Measurements from ENCODE around the gene CHGA.

CHGA gene

DNA sequence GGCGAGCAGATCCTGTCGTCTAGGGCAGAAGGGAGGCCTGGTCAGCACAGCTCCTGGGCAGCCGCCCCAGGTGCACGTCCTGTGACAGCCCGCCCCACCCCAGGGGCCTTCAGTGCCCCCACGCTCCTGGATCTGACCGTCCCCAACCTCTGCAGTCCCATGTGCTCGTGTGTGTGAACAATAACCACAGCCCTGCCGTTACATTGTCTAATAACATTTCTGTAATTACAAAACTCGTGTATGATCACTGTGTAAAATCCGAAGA lies 39.8 kb downstream of the CHGA start:
- no peak for DNase-seq

DNA sequence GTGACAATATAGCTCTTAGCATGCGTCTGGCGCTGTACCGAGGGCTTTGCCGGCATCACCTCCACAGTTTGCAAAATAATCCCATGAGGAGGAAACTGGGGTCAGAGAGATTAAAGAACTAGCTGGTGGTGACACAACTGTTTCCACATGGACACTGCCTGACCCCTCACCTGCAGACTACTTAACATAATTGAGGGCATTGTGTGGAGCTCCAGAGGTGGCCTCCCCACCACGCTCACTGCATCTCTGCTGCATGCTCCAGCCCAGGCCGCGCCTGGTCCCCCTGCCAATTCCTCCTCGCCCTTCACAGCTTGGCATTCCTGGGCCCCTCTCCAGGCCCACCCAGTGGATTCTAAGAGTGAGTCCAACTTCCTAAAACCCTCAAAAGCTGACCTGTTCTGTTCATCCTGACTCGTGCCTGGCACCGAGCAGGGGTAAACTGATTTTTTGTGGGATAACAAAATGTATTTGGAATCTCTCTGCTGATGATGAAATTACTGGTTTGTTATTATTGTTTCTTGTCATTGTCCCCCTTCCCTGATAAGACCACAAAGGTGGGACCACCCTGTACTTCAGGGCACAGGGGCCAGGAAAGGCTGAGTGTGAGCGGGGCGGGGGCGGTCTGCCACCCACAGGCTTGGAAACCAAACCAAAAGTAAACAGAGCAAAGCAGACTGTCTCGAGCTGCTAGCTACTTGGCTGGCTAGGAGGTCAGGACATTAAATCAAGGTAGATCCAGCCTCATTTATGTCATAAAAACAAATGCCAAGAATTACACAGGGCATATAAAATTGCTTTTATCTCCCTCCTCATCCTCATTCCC lies 40.6 kb downstream of the CHGA start:
- DNase-seq = no peak

DNA sequence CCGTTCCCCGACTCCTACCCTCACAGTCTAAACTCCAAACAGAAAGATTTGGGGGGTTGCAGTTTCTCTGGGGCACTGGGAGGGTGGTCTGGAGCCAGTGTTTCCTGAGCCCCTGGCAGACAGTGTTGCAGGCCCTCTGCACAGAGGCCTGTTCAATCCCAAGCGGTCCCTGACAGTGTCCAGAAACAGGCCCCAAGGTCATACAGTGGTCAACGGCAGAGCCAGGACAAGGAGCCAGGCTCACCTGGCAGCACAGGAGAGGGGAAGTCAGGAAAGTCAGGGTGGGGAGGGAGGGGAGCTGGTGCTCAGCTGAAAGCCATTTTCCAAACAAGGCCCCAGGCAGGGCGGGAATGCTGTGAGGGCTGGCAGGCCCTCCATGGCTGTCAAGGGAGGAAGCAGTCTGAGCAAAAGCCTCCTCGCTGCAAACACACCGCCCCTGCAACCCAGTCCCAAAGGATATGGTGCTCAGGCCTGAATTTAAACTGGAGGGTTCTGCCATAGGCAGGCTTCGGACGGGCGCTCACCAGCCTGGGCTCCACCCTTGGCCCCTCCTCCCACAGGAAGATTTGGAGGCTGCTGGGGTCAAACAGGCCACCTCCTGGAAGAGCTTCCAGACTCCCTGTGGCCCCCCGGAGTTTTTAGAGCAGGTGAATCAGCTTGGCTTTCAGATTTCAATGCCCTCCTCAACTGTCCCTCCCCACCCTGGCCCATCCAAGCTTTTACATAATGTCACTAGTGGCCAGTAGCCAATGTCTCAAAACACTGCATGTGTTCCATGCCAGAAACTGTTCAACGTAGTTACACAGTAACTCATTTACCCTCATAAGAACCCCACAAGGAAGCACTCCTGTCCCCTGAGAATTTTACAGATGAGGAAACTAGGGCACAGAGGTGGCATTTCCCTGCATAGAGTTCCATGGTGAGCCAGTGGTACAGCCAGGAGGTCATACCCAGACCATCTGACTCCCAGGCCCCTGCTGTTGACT lies 41.5 kb downstream of the CHGA start:
- DNase-seq = no peak

DNA sequence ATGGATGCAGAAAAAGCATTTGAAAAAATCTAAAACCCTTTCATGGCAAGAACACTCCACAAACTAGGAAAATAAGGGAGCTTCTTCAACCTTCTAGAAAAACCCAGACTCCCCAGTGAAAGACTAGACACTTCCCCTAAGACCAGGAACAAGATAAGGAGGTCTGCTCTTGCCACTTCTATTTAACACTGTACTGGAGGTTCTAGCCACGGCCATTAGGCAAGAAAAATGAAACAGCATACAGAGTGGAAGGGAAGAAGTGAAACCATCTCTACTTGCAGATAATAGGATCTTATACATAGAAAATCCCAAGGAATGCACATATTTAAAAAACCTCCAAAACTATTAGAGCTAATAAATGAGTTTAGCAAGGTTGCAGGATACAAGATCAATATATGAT lies 42.3 kb downstream of the CHGA start:
- DNase-seq = no peak

GRCh38 chr14:92967346-92967926 lies 44.5 kb downstream of the CHGA start:
- DNase-seq = no peak

- no peak for DNase-seq
These were observed 45.5 kb downstream of the CHGA start for GRCh38 chr14:92968291-92969020.

- no peak for DNase-seq
These were observed 46.5 kb downstream of the CHGA start for GRCh38 chr14:92969430-92969829.

GRCh38 chr14:92969871-92970270 lies 46.9 kb downstream of the CHGA start:
- DNase-seq = no peak

GRCh38 chr14:92970271-92970670 lies 47.3 kb downstream of the CHGA start:
- DNase-seq = no peak

- DNase-seq = no peak
These were observed 48.7 kb downstream of the CHGA start for GRCh38 chr14:92971601-92972180.

- DNase-seq = no peak
These were observed 50.4 kb downstream of the CHGA start for GRCh38 chr14:92973261-92973797.

DNA sequence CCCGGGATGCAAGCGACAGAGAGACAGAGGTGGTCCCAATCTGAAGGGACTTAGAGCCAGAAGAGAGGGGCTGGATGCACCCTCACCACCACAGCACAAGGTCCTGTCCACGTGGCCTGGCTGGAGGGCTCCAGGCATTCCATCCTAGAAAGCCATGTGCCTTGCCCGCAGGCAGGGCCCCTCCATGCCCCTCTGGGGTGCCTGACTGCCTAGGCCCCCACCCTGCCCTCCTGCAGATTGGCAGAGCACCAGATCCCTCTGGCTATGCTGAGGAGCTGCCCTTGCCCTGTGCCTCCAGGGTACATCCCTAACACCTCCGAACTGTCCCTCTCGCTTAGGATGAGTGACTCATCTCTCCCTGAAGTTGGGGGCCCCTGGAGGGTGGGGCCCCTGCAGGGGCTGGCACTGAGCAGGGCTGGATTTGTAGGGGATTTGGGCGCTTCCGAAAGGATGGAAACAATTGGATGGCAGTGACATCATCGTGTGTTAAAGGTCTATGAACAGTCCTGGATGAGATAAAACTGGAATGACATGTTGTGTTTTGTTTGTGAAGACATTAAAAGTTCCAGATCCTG lies 50.9 kb downstream of the CHGA start:
- DNase-seq = no peak

- DNase-seq = no peak
These were observed 51.8 kb downstream of the CHGA start for GRCh38 chr14:92974541-92975345.

DNA sequence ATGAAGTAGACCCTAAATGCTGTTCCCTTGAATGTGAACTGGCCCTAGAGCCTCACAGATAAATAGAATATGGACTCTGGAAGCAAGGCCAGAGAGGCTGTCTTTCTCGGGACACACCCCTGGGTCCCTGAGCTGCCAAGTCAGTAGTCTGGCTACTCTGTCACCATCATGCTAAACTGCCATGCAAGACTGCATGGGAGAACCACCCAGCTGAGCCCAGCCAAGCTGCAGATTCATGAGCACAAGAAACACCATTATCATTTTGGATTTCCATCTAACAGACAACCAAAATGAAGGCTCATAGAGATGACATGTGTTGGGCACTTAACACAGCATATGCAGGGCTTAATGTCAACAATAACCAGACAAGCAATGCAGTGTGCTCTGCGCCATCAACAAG lies 53.3 kb downstream of the CHGA start:
- DNase-seq = no peak

GRCh38 chr14:92978229-92979021 lies 55.5 kb downstream of the CHGA start:
- no peak for DNase-seq

DNA sequence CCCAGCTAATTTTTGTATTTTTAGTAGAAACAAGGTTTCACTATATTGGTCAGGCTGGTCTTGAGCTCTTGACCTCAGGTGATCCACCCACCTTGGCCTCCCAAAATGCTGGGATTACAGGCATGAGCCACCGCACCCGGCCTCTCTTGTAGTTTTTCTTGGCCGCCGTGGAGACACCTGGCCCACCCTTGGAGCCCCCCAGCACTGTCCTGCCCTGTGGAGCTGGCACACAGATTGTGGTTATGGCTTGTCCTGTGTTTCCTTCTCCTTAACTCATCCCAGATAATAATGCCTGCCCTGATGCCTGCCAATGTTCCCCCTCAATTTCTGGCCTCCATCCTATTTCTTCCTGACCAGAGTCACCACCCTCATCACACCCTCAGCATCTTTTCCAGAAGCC lies 57.9 kb downstream of the CHGA start:
- no peak for DNase-seq

DNA sequence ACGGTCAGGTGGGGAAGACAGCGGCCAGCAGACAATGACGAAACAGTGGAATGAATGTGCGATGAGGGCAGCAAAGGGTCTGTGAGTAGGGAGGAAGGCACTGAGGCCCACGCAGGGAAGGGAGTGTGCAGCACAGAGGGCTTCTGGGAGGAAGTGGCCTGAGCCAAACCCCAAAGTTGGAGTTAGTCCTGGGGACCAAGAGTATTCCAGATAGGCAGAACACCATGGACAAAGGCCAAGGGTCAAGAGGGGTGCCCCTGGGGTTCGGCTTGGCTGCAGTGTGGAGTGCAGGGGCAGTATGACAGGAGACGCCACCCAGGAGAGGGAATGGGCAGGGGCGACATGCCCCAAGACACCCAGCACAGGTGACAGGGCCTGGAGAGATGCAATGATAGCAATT lies 58.8 kb downstream of the CHGA start:
- no peak for DNase-seq

- DNase-seq = no peak
These were observed 60.0 kb downstream of the CHGA start for GRCh38 chr14:92982956-92983355.

GRCh38 chr14:92984082-92984788 lies 61.3 kb downstream of the CHGA start:
- no peak for DNase-seq

All from CD4-positive, alpha-beta T cell treated with Interferon gamma for 1 hour (primary cell).